ENCODE results near the gene TGFB1I1.

- TF ChIP-seq CTCF (conservative IDR thresholded peaks at IDR 0.05) (no peak), ZFX (IDR thresholded peaks at IDR 0.05) (no peak)
These were observed 30.0 kb upstream of the TGFB1I1 start for GRCh38 chr16:31441956-31442355.

All from C4-2B (cell line).